Endometrium (tissue), 2 donors: ENCODE measurements around the gene PRKN.
A peak's percentile ranks its signal among the peaks of the same experiment; 100 is the strongest.
"Not testable (repeated sequence)": the region's sequence is repeated elsewhere in the genome, so short reads cannot be mapped to it uniquely, and the experiment has no call there.

Source experiments
- FAIRE-seq: peaks from 2 replicates; lab custom pipeline; 2012; peaks lifted over from hg19 to GRCh38; lab: Jason Lieb, UNC
- donor health status: control.
- donor health status: control.

PRKN gene

GRCh38 chr6:162710936-162711335 is 16.6 kb downstream of the PRKN start:
- no peak for FAIRE-seq

- no peak for FAIRE-seq
Measured at GRCh38 chr6:162710419-162710818, 17.1 kb downstream of the PRKN start.

- FAIRE-seq = no peak
Measured at GRCh38 chr6:162709431-162709830, 18.1 kb downstream of the PRKN start.

- no peak for FAIRE-seq
Measured at GRCh38 chr6:162708971-162709370, 18.6 kb downstream of the PRKN start.

- FAIRE-seq = peak; percentile 35
Measured at GRCh38 chr6:162706232-162706631, 21.3 kb downstream of the PRKN start.

GRCh38 chr6:162705736-162706135 is 21.8 kb downstream of the PRKN start:
- FAIRE-seq = no peak

- FAIRE-seq = no peak
Measured at GRCh38 chr6:162704001-162704400, 23.6 kb downstream of the PRKN start.

GRCh38 chr6:162702446-162702845 is 25.1 kb downstream of the PRKN start:
- no peak for FAIRE-seq

GRCh38 chr6:162701551-162701950 is 26.0 kb downstream of the PRKN start:
- FAIRE-seq = no peak

GRCh38 chr6:162700966-162701365 is 26.6 kb downstream of the PRKN start:
- FAIRE-seq = no peak

GRCh38 chr6:162699961-162700360 is 27.6 kb downstream of the PRKN start:
- no peak for FAIRE-seq

- no peak for FAIRE-seq
Measured at GRCh38 chr6:162698440-162698839, 29.1 kb downstream of the PRKN start.

GRCh38 chr6:162697872-162698403 is 29.6 kb downstream of the PRKN start:
- FAIRE-seq = no peak

GRCh38 chr6:162690158-162690557 is 37.4 kb downstream of the PRKN start:
- no peak for FAIRE-seq

- no peak for FAIRE-seq
Measured at GRCh38 chr6:162688751-162689345, 38.7 kb downstream of the PRKN start.

GRCh38 chr6:162685586-162685985 is 42.0 kb downstream of the PRKN start:
- FAIRE-seq = no peak

- no peak for FAIRE-seq
Measured at GRCh38 chr6:162684961-162685360, 42.6 kb downstream of the PRKN start.

GRCh38 chr6:162684052-162684451 is 43.5 kb downstream of the PRKN start:
- no peak for FAIRE-seq

- FAIRE-seq = no peak
Measured at GRCh38 chr6:162683135-162683534, 44.4 kb downstream of the PRKN start.

GRCh38 chr6:162681447-162681846 is 46.1 kb downstream of the PRKN start:
- no peak for FAIRE-seq

GRCh38 chr6:162680871-162681270 is 46.7 kb downstream of the PRKN start:
- FAIRE-seq = no peak

- no peak for FAIRE-seq
Measured at GRCh38 chr6:162680367-162680766, 47.2 kb downstream of the PRKN start.

GRCh38 chr6:162679681-162680080 is 47.9 kb downstream of the PRKN start:
- no peak for FAIRE-seq

- FAIRE-seq = not testable (repeated sequence)
Measured at GRCh38 chr6:162678896-162679295, 48.7 kb downstream of the PRKN start.
